NT2/D1 (cell line): Measurements from ENCODE around the gene NBPF26.
"Not testable (repeated sequence)": the region's sequence is repeated elsewhere in the genome, so short reads cannot be mapped to it uniquely, and the experiment has no call there.

ENCODE experiments used
- YY1 ChIP-seq: IDR thresholded peaks from 2 replicates; pipeline ENCODE4 v1.6.1; 2011; ENCODE audit not compliant: insufficient read length, insufficient read depth
- ZNF274 ChIP-seq: IDR thresholded peaks from 2 replicates; pipeline ENCODE4 v1.6.1; 2011; ENCODE audit warnings: mild to moderate bottlenecking, low read depth, low read length

- TF ChIP-seq ZNF274, YY1: not testable (repeated sequence)
These were observed 36.5 kb upstream of the NBPF26 start for GRCh38 chr1:120687250-120687649.
